C4-2B (cell line): ENCODE data around the gene RNF150.

ENCODE experiments used
- H3K27ac ChIP-seq: fragments of 450-650 bp; 2 replicates; pipeline ENCODE4 v1.5.1; 2017
- ZFX ChIP-seq: fragments of 450-650 bp; IDR thresholded peaks from 2 replicates; pipeline ENCODE4 v1.6.1; 2017
- TF ChIP-seq, protein P1 (sequence below): fragments of 450-650 bp; conservative IDR thresholded peaks from 2 replicates; pipeline ENCODE4 v1.5.1; 2017; ENCODE audit warnings: mild to moderate bottlenecking

Gene RNF150

DNA sequence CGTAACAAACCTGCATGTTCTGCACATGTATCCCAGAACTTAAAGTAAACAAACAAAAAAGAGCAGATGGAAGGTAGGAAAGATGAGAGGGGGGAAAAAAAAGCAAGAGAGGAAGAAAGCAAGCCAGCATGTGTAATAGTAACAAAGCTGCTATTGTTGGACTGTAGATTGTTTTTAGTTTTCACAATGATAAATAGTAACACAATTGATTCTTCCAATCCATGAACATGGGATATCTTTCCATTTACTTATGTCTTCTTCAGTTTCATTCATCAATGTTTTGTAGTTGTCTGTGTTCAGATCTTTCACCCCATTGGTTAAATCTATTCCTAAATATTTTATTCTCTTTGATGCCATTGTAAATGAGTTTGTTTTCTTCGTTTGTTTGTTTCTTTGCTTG is 292.1 kb downstream of the RNF150 start:
- no peak overlapping the region for H3K27ac ChIP-seq
- TF ChIP-seq ZFX: no peak
- TF ChIP-seq, protein P1, sequence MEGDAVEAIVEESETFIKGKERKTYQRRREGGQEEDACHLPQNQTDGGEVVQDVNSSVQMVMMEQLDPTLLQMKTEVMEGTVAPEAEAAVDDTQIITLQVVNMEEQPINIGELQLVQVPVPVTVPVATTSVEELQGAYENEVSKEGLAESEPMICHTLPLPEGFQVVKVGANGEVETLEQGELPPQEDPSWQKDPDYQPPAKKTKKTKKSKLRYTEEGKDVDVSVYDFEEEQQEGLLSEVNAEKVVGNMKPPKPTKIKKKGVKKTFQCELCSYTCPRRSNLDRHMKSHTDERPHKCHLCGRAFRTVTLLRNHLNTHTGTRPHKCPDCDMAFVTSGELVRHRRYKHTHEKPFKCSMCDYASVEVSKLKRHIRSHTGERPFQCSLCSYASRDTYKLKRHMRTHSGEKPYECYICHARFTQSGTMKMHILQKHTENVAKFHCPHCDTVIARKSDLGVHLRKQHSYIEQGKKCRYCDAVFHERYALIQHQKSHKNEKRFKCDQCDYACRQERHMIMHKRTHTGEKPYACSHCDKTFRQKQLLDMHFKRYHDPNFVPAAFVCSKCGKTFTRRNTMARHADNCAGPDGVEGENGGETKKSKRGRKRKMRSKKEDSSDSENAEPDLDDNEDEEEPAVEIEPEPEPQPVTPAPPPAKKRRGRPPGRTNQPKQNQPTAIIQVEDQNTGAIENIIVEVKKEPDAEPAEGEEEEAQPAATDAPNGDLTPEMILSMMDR: no peak

DNA sequence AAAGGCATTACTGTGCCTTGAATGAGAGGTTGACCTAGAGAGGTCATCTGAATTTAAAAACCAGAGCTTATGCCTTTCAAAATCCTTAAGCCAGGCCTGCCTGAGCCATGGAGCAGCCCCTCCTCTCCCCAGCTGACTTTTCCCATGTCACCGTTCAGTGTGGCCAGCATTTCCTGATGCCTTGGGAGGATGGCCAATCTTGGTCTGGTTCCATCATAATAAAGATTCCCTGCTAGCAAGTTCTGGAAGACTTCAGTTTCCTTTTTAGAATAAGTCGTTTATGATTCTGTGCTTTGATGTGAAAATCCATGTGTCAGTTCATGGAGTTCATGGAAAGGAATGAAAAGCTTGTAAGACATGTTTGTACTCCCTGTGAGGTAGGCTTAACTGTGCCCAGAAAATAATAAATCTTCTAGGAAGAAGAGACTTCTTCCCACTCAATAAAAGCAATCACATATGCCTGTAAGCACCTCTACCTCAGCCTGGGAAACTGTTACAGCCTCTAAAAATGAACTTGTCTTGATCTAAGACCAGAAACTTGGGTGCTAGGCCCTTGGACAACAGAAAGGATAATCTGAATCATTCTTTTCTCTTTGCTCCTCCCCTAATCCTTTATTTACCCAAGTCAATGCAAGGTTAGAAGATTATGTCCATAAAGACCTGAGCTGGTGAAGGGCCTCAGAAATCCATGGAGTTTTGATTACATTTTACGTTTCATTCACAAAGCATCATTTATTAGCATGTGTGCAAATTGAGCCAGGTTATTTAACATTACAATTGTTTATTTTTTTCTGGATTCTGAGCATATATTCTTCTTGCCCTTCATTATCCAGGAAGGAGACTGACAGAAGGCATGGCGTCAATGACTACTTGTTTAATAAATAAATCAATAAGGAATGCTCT is 293.1 kb downstream of the RNF150 start:
- TF ChIP-seq ZFX: no peak
- TF ChIP-seq, protein P1: no peak
- no peak overlapping the region for H3K27ac ChIP-seq

GRCh38 chr4:140839406-140839805 is 293.9 kb downstream of the RNF150 start:
- TF ChIP-seq, protein P1: no peak
- no peak for TF ChIP-seq ZFX

DNA sequence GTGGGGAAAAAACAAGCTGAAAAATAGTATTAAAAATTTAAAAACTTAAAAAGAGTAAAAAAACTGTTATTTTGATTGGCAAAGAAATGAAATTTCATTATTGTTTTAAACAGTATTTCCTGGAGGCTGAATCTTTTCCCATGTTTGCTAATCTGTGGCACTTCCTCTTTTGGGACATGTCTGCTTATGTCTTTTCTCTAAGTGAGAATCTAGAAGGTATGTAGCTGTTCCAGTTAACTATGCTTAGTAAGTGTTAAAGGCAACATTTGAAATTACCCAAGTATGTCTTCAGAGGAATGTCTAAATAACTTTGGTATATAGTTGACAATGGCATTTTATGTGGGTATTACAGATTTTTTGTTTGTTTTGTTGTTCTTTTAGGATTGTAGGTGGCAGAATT is 295.5 kb downstream of the RNF150 start:
- TF ChIP-seq ZFX: no peak
- TF ChIP-seq, protein P1: no peak
- H3K27ac ChIP-seq: no peak overlapping the region

More at GRCh38 chr4:140839406-140839805, 293.9 kb downstream of the RNF150 start:
- no peak overlapping the region for H3K27ac ChIP-seq

DNA sequence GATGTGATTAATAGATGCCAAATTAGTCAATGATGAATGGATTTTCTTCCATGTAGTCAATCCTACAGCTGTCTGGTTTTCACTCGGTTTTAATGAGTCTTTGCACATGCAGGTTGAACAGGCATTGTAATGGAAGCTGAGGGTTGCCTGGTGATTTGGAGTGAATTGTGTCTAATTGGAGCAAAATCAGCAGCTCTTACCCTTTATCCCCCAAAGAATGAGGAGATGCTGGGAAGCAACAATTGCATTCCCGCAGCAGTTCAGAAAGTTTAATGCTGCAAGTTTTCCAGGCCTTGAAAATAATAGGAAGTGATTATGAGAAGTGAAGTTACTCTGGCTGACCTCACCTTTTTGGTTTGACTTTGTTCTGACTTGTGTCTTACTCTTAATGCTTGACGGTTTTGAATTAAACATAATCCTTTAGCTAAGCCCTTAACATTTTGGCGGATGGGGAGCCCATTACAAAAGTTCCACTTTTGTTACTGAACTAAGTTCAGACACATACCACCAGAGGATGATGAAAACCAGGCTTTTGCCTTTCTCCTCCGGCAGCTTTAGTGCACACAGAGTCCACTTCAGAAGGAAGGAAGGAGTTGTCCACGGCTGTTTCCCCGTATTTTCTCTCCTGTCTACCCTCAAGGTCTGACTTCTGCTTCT is 298.3 kb downstream of the RNF150 start:
- TF ChIP-seq, protein P1: no peak
- TF ChIP-seq ZFX: no peak
- H3K27ac ChIP-seq: no peak overlapping the region

DNA sequence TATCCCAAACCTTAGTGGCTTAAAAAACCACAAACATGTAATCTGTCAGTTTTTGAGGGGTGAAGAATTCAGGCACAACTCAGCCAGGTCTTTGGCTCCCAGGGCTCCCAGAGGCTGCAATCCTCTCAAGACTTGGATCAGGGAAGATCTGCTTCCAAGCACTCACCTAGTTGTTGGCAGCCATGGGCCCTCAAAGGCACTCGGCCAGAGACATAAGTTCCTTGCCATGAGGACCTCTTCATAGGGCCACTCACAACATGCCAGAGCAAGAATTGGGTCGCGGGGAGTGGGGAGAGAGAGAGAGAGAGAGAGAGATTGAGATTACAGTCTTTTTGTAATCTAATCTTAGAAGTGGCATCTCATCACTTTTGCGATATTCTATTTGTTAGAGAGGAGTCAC is 300.0 kb downstream of the RNF150 start:
- H3K27ac ChIP-seq: no peak overlapping the region
- TF ChIP-seq ZFX: no peak
- TF ChIP-seq, protein P1: no peak

- TF ChIP-seq, protein P1: no peak
- TF ChIP-seq ZFX: no peak
- H3K27ac ChIP-seq: no peak overlapping the region
Measured at GRCh38 chr4:140829825-140830224, 303.4 kb downstream of the RNF150 start.
